DMS 273 treated with DMSO at 0.1 percent for 48 hours (cell line): Measurements from ENCODE around the gene CTTN.

Source experiments
- DNase-seq: peaks from one replicate; lab custom pipeline; 2025; lab: John Stamatoyannopoulos, UW

CTTN gene

GRCh38 chr11:70409871-70410270 is 11.5 kb downstream of the CTTN start:
- DNase-seq = no peak

GRCh38 chr11:70410276-70411205 is 12.2 kb downstream of the CTTN start:
- DNase-seq = no peak

GRCh38 chr11:70411713-70412452 is 13.6 kb downstream of the CTTN start:
- no peak for DNase-seq

- DNase-seq = no peak
These were observed 14.8 kb downstream of the CTTN start for GRCh38 chr11:70413151-70413550.

- no peak for DNase-seq
These were observed 16.2 kb downstream of the CTTN start for GRCh38 chr11:70414341-70415100.

- no peak for DNase-seq
These were observed 16.9 kb downstream of the CTTN start for GRCh38 chr11:70415191-70415590.

GRCh38 chr11:70415642-70416395 is 17.5 kb downstream of the CTTN start:
- no peak for DNase-seq

- no peak for DNase-seq
These were observed 18.6 kb downstream of the CTTN start for GRCh38 chr11:70416881-70417280.

GRCh38 chr11:70418130-70418529 is 19.8 kb downstream of the CTTN start:
- DNase-seq = no peak

GRCh38 chr11:70419307-70420007 is 21.1 kb downstream of the CTTN start:
- DNase-seq = no peak

- DNase-seq = no peak
These were observed 21.7 kb downstream of the CTTN start for GRCh38 chr11:70420008-70420464.

- DNase-seq = no peak
These were observed 22.2 kb downstream of the CTTN start for GRCh38 chr11:70420496-70420895.

GRCh38 chr11:70421123-70421522 is 22.8 kb downstream of the CTTN start:
- DNase-seq = no peak

- DNase-seq = no peak
These were observed 24.6 kb downstream of the CTTN start for GRCh38 chr11:70422692-70423522.

- no peak for DNase-seq
These were observed 25.5 kb downstream of the CTTN start for GRCh38 chr11:70423523-70424505.

- DNase-seq = no peak
These were observed 26.5 kb downstream of the CTTN start for GRCh38 chr11:70424765-70425344.

GRCh38 chr11:70427436-70427835 is 29.1 kb downstream of the CTTN start:
- no peak for DNase-seq

GRCh38 chr11:70428701-70429427 is 30.5 kb downstream of the CTTN start:
- no peak for DNase-seq
